Tibial nerve (tissue), 4 donors: ENCODE measurements around the gene GGCX. TPM values are rescaled to one million over a fixed set of nuclear protein-coding genes. Genes with fewer than 3 reads are reported as not detected.

ENCODE experiments used
- DNase-seq, 2 donors: peaks; one replicate each; pipeline ENCODE4 v3.0.0-alpha.2; 2019; ENCODE audit warnings: low spot score in 2 of 2
- H3K27ac ChIP-seq, 4 donors: fragments of 200-600 bp; sonication (generic) in 3 of 4; one replicate each; pipeline ENCODE4 v1.5.1; 2017 to 2019; ENCODE audit warnings: mild to moderate bottlenecking in 1 of 4
- H3K27me3 ChIP-seq, 2 donors: fragments of 200-600 bp; sonication (generic) in 1 of 2; one replicate each; pipeline versions ENCODE4 v1.5.1 to v1.6.0; 2017 to 2019
- H3K36me3 ChIP-seq, 3 donors: fragments of 200-600 bp; sonication (generic); one replicate each; pipeline ENCODE4 v1.5.1; 2018 to 2019
- H3K4me1 ChIP-seq, 4 donors: fragments of 200-600 bp; sonication (generic) in 3 of 4; one replicate each; pipeline ENCODE4 v1.5.1; 2017 to 2019
- H3K4me3 ChIP-seq, 4 donors: fragments of 200-600 bp; sonication (generic) in 3 of 4; one replicate each; pipeline ENCODE4 v1.5.1; 2017 to 2019; ENCODE audit warnings: mild to moderate bottlenecking in 1 of 4, moderate library complexity in 1 of 4
- H3K9me3 ChIP-seq, 4 donors: fragments of 200-600 bp; sonication (generic) in 3 of 4; one replicate each; pipeline ENCODE4 v1.5.1; 2017 to 2019
- EP300 ChIP-seq, 2 donors: sonication (generic); formaldehyde crosslinking; IDR thresholded peaks; one replicate each; pipeline ENCODE4 v1.6.1; 2017; ENCODE audit warnings: antibody characterized with exemption in 2 of 2, mild to moderate bottlenecking in 1 of 2
- POLR2A ChIP-seq, 2 donors: fragments of 450-650 bp; IDR thresholded peaks; one replicate each; pipeline ENCODE4 v1.6.1; 2017; ENCODE audit warnings: antibody characterized with exemption in 2 of 2, mild to moderate bottlenecking in 2 of 2, moderate library complexity in 2 of 2
- WGBS, 2 donors: methylation state at CpG; one replicate each; pipeline ENCODE4 v1.1.5; 2018; 5-methylcytosine and 5-hydroxymethylcytosine counted together
- total RNA-seq, 4 donors: library from RNA; depleted of rRNA; stranded (reverse); fragments of >200 nt; gene quantifications; one replicate each; pipeline ENCODE4 v1.1.0, GENCODE V29; 2016
- TF ChIP-seq, protein P1 (sequence below), 5 experiments: fragments of 200-600 bp in 3 of 5; fragments of 450-650 bp in 2 of 5; sonication (generic) in 3 of 5; IDR thresholded peaks; one replicate each; pipeline ENCODE4 v1.5.1; 2016 to 2019; ENCODE audit warnings: antibody characterized with exemption in 5 of 5, mild to moderate bottlenecking in 3 of 5, moderate library complexity in 2 of 5

The GGCX gene
- total RNA-seq, 4 donors from 2014 or later = 24.7 to 34.3 (median 27.1) TPM

DNA sequence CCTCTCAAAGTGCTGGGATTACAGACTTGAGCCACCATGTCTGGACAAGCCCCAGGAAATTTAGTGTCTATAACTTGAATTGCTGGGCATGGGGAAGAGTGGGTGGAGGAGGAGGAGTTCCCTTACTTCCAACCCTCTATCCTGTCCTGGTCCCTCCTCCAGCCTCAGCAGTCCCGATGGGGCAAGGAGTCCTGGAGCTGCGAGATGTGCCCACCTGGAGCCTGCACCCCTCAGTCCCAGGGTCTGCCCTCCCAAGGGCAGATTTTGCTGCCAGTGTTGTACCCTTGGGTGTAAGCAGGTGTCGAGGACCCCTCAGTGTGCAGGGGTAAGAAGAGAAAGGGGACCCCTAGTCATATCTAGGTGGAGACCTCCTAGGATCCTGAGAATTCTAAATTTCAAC is 18.9 kb upstream of the GGCX start:
- Histone ChIP-seq H3K4me1 (peaks cover 0 to 58% (median 30%) of the 10 kb centered on the region in 4 donors), H3K4me3 (no peak overlapping the region), H3K36me3 (no peaks in the 10 kb centered on the region), H3K27ac (peak overlapping the region in 2 of 4 donors; percentile 69 to 78), H3K9me3 (no peaks in the 10 kb centered on the region), H3K27me3 (no peaks in the 10 kb centered on the region)
- WGBS, 2 donors = 66 to 77% methylated on average over 3 of the region's 3 CpGs
- DNase-seq = no peak
- TF ChIP-seq POLR2A (IDR thresholded peaks at IDR 0.05) (no peak), EP300 (IDR thresholded peaks at IDR 0.05) (no peak)
- TF ChIP-seq, protein P1, sequence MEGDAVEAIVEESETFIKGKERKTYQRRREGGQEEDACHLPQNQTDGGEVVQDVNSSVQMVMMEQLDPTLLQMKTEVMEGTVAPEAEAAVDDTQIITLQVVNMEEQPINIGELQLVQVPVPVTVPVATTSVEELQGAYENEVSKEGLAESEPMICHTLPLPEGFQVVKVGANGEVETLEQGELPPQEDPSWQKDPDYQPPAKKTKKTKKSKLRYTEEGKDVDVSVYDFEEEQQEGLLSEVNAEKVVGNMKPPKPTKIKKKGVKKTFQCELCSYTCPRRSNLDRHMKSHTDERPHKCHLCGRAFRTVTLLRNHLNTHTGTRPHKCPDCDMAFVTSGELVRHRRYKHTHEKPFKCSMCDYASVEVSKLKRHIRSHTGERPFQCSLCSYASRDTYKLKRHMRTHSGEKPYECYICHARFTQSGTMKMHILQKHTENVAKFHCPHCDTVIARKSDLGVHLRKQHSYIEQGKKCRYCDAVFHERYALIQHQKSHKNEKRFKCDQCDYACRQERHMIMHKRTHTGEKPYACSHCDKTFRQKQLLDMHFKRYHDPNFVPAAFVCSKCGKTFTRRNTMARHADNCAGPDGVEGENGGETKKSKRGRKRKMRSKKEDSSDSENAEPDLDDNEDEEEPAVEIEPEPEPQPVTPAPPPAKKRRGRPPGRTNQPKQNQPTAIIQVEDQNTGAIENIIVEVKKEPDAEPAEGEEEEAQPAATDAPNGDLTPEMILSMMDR (IDR thresholded peaks at IDR 0.05) = no peak

DNA sequence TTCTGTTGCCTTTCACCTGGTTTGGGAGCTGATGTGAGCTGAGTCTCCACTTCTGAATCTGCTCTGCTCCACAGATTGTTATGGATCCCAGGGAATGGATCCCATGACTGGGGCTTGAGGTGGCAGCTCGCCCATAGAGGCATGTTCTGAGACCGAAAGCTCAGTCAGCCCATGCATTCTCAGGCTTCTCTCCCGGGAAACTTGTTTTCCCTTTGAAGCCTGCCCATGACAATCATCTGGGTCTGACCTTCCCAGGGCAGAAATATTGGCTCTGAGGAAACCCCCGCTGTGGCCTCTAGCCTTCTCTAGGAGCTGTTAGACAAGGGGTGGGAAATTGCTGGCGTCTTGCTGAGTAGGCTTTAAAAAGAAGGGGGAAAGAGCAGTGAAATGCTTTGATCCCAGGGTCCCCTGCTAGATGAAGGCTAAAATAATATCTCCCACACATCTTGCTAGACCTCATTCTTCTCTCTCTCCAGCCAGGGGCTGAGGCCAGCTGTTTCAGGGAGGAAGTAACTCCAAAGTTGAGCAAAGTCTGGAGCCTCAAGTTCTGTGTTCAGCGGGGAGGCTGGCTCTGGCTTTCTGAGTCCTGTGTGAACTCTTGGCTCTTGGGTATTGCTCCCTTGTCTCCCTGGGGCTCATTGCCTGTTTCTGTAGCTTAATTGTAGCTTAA is 18.1 kb upstream of the GGCX start:
- no peaks in the 10 kb centered on the region for H3K9me3 ChIP-seq
- peak overlapping the region in 3 of 4 donors; percentile 69 to 78 (median 76) for H3K27ac ChIP-seq
- peak overlapping the region in 1 of 4 donors; percentile 38 for H3K4me3 ChIP-seq
- H3K4me1 ChIP-seq = peaks cover 0 to 50% (median 24%) of the 10 kb centered on the region in 4 donors
- WGBS, 2 donors = 26 to 29% methylated on average over 6 of the region's 6 CpGs
- H3K36me3 ChIP-seq = no peaks in the 10 kb centered on the region
- no peak for DNase-seq
- TF ChIP-seq, protein P1 (IDR thresholded peaks at IDR 0.05) = no peak
- TF ChIP-seq EP300 (IDR thresholded peaks at IDR 0.05) (no peak), POLR2A (IDR thresholded peaks at IDR 0.05) (no peak)
- no peaks in the 10 kb centered on the region for H3K27me3 ChIP-seq

DNA sequence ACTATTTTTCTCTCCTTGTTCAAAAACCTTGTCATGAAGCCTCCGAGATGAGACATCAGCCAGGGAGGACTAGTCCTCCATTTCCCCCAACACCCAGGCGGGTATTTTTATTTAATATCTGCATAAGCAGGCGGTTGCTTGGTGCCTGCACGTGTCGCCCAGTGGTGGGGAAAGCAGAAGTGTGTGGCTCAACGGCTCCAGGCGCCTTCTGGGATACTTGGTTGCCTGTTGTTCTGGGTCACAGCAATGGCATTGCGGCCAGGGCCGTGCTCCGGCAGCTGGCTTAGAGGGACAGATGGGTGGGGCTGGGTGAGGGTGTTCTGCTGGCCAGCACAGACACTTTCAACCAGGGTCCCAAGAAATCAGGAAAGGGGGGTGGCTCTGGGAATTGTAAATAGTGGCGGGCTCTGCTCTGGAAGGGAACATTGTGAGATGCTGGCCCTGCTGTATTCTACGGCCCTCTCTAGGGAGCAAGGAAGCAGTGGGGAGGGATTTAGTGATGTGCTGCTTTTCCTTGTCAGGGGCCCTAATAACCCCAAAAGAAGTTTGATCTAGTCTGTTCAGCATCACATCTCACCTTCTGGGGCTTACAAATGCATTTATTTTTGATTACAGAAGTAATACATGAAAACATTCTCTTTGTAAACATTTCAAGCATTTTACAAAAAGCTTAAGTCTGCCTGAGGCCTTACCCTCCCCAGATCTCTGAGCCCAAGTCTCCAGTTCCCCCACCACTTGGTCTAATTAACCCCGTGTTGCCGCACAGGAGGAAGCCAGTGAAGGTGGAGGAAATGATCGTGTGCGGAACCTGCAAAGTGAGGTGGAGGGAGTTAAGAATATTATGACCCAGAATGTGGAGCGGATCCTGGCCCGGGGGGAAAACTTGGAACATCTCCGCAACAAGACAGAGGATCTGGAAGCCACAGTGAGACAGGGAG is 17.2 kb upstream of the GGCX start:
- no peaks in the 10 kb centered on the region for H3K36me3 ChIP-seq
- peaks cover 0 to 45% (median 19%) of the 10 kb centered on the region in 4 donors for H3K4me1 ChIP-seq
- 51 to 56% methylated on average over 19 of the region's 19 CpGs for WGBS, 2 donors
- peak in 1 of 2 donors; percentile 37 for DNase-seq
- no peaks in the 10 kb centered on the region for H3K9me3 ChIP-seq
- no peaks in the 10 kb centered on the region for H3K27me3 ChIP-seq
- H3K4me3 ChIP-seq = peak overlapping the region in 2 of 4 donors; percentile 38 to 42
- peak overlapping the region in 3 of 4 donors; percentile 69 to 78 (median 76) for H3K27ac ChIP-seq
- TF ChIP-seq, protein P1 (IDR thresholded peaks at IDR 0.05) = no peak
- peak in 1 of 2 donors; percentile 63 for TF ChIP-seq EP300 (IDR thresholded peaks at IDR 0.05)

DNA sequence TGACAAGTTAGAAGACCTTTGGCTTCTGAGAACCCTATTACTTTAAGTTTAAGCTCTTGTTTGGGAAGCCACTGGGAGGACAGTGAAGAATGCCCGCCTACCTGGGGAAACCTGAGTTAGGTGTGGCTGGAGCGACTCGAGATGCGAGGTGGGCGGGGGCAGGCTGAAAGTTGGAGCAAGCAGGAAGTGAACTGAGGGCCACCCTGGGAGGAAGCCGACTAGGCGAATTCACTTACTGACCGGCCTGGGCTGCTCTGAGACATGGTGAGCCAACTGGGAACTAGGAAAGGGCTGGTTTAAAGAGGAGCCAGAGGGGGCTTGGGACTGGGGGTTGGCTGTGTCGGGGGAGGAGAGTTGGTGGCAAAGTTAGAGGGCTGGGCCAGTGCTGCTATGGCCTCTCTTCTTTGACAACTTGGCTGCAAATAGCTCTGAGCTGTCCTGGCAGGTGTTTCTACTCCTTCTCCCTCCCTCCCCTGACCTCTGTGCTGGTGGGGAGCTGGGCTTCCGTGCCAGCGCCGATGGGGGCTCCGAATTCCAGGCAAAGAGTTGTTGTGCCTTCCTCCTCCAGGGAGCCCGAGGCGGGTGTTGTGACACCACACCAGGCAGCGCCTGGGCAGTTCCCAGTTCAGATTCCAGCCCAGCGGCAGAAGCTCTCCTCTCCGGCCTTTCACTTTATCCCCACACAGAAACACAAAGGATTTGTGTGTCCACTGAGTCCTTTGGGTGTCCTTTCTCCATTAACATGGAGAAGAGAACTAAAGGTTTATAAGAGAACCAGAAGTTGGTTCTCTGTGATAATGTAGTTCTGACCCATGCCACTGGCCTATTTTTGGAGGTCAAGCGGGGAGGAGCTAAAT is 16.3 kb upstream of the GGCX start, which contains the start of gene VAMP8:
TSS of gene VAMP8 (plus strand) at position 201 of the 857 bp plus-strand sequence. CDS start at position 262, 61 bp downstream.
- peak within 1 kb of the TSS in 3 of 4 donors; percentile 69 to 78 (median 76) for H3K27ac ChIP-seq
- H3K4me3 ChIP-seq = peak within 1 kb of the TSS in 2 of 4 donors; percentile 38 to 42
- no peaks in the 10 kb centered on the region for H3K36me3 ChIP-seq
- no peaks in the 10 kb centered on the region for H3K9me3 ChIP-seq
- WGBS, 2 donors = 50 to 52% methylated on average over 19 of the region's 19 CpGs
- no peak for DNase-seq
- H3K4me1 ChIP-seq = peaks cover 0 to 38% (median 19%) of the 10 kb centered on the region in 4 donors
- no peaks in the 10 kb centered on the region for H3K27me3 ChIP-seq
- TF ChIP-seq EP300 (IDR thresholded peaks at IDR 0.05) (no peak), POLR2A (IDR thresholded peaks at IDR 0.05) (no peak)
- TF ChIP-seq, protein P1 (IDR thresholded peaks at IDR 0.05) = no peak
